ENCODE measurements around the gene ARAP1.
A peak's percentile ranks its signal among the peaks of the same experiment; 100 is the strongest.

Gene ARAP1

GRCh38 chr11:72781313-72782080 lies 29.3 kb upstream of the ARAP1 start:
- no peak overlapping the region for H3K9ac ChIP-seq (ENCODE audit: insufficient read length)
- no peaks in the 10 kb centered on the region for H3K36me3 ChIP-seq (ENCODE audit: insufficient read depth, low read length)
- no peaks in the 10 kb centered on the region for H3K9me3 ChIP-seq (ENCODE audit: low read depth, low read length)
- no peak overlapping the region for H3K27ac ChIP-seq
- H3K4me3 ChIP-seq, result peak overlapping the region; percentile 70
- no peak for DNase-seq (ENCODE audit: low read depth, low spot score)
- TF ChIP-seq FOXP2 (optimal IDR thresholded peaks at IDR 0.05; ENCODE audit: control extremely low read depth, extremely low read length, insufficient read depth) (no peak), EZH2 (IDR thresholded peaks at IDR 0.05) (no peak), POLR2AphosphoS5 (IDR thresholded peaks at IDR 0.05; ENCODE audit: borderline replicate concordance, low read depth, low read length) (no peak)

DNA sequence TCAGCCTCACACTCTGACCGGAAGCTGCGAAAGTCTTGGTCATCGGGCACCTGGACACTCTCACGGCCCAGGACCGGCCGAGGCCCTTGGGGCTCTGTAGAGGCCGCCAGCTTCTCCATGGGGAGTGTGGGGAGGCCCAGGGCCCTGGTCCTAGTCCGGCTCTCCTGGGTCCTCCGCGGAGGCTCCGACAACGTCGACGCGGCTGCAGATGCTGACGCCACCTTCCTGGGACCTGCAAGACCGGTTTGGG lies 28.8 kb upstream of the ARAP1 start:
- peak overlapping the region; percentile 70 for H3K4me3 ChIP-seq
- TF ChIP-seq FOXP2 (optimal IDR thresholded peaks at IDR 0.05; ENCODE audit: control extremely low read depth, extremely low read length, insufficient read depth), result no peak
- TF ChIP-seq EZH2 (IDR thresholded peaks at IDR 0.05), result no peak
- H3K9ac ChIP-seq (ENCODE audit: insufficient read length), result no peak overlapping the region
- H3K36me3 ChIP-seq (ENCODE audit: insufficient read depth, low read length), result no peaks in the 10 kb centered on the region
- H3K27ac ChIP-seq, result no peak overlapping the region
- DNase-seq (ENCODE audit: low read depth, low spot score), result no peak
- H3K9me3 ChIP-seq (ENCODE audit: low read depth, low read length), result no peaks in the 10 kb centered on the region

- H3K9me3 ChIP-seq (ENCODE audit: low read depth, low read length), result no peaks in the 10 kb centered on the region
- H3K36me3 ChIP-seq (ENCODE audit: insufficient read depth, low read length), result no peaks in the 10 kb centered on the region
- no peak overlapping the region for H3K9ac ChIP-seq (ENCODE audit: insufficient read length)
- TF ChIP-seq POLR2AphosphoS5 (IDR thresholded peaks at IDR 0.05; ENCODE audit: borderline replicate concordance, low read depth, low read length) (no peak), EZH2 (IDR thresholded peaks at IDR 0.05) (no peak), FOXP2 (optimal IDR thresholded peaks at IDR 0.05; ENCODE audit: control extremely low read depth, extremely low read length, insufficient read depth) (no peak)
- H3K27ac ChIP-seq, result no peak overlapping the region
- H3K4me3 ChIP-seq, result peak overlapping the region; percentile 70; the same call in 1 of the 2 replicates
- DNase-seq (ENCODE audit: low read depth, low spot score), result no peak
Measured at GRCh38 chr11:72780296-72781062, 28.3 kb upstream of the ARAP1 start.

- H3K27ac ChIP-seq, result no peak overlapping the region
- DNase-seq (ENCODE audit: low read depth, low spot score), result no peak
- TF ChIP-seq FOXP2 (optimal IDR thresholded peaks at IDR 0.05; ENCODE audit: control extremely low read depth, extremely low read length, insufficient read depth) (no peak), EZH2 (IDR thresholded peaks at IDR 0.05) (no peak), POLR2AphosphoS5 (IDR thresholded peaks at IDR 0.05; ENCODE audit: borderline replicate concordance, low read depth, low read length) (no peak)
- no peaks in the 10 kb centered on the region for H3K36me3 ChIP-seq (ENCODE audit: insufficient read depth, low read length)
- no peak overlapping the region for H3K9ac ChIP-seq (ENCODE audit: insufficient read length)
- H3K4me3 ChIP-seq, result no peak overlapping the region
- no peaks in the 10 kb centered on the region for H3K9me3 ChIP-seq (ENCODE audit: low read depth, low read length)
Measured at GRCh38 chr11:72779495-72780128, 27.4 kb upstream of the ARAP1 start.

DNA sequence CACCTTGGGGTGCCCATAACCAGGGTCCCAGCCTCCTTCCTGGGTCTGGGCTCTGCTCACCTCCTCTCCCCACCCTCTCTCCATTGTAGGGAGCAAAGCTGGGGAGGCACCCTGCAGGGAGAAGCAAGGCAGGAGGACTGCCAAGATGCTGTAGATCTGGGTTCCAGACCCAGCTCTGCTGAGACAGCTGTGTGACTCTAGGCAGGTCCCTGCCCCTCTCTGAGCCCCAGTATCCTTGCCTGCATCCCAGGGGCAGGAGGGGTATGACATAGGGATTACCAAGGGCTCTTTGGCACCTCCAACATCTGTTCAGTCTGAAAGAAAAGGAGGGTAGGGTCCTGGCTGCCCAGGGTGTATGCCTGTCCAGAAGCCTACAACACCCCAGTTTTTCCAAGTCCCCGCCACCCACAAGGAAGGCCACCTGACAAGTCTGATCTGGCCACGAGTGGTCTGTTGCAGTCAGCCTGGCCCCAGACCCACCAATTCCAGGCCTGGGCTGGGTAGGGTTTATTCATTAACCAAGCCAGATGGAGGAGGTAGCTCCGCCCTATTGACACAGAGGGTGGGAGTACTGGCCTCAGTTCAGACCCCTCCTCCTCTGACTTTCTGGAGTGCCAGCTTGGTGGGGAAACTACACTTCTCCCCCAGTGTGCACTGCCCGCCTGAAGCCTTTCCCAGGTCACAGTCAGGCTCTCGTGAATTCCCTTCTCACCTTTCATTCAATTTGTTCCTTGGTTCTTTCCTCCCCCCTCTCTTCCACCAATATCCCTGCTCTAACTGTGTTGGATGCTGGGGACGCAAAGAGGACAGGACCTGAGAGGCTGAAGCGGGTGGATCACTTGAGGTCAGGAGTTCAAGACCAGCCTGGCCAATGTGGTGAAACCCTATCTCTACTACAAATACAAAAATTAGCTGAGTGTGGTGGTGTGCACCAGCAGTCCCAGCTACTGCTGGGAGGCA lies 26.6 kb upstream of the ARAP1 start:
- Histone ChIP-seq H3K36me3 (ENCODE audit: insufficient read depth, low read length) (no peaks in the 10 kb centered on the region), H3K9me3 (ENCODE audit: low read depth, low read length) (no peaks in the 10 kb centered on the region), H3K27ac (no peak overlapping the region), H3K9ac (ENCODE audit: insufficient read length) (no peak overlapping the region), H3K4me3 (no peak overlapping the region)
- TF ChIP-seq FOXP2 (optimal IDR thresholded peaks at IDR 0.05; ENCODE audit: control extremely low read depth, extremely low read length, insufficient read depth) (no peak), POLR2AphosphoS5 (IDR thresholded peaks at IDR 0.05; ENCODE audit: borderline replicate concordance, low read depth, low read length) (no peak), EZH2 (IDR thresholded peaks at IDR 0.05) (no peak)
- no peak for DNase-seq (ENCODE audit: low read depth, low spot score)

GRCh38 chr11:72777755-72778278 lies 25.6 kb upstream of the ARAP1 start:
- TF ChIP-seq EZH2 (IDR thresholded peaks at IDR 0.05) (no peak), FOXP2 (optimal IDR thresholded peaks at IDR 0.05; ENCODE audit: control extremely low read depth, extremely low read length, insufficient read depth) (no peak), POLR2AphosphoS5 (IDR thresholded peaks at IDR 0.05; ENCODE audit: borderline replicate concordance, low read depth, low read length) (no peak)
- H3K9me3 ChIP-seq (ENCODE audit: low read depth, low read length), result no peaks in the 10 kb centered on the region
- no peak overlapping the region for H3K27ac ChIP-seq
- H3K4me3 ChIP-seq, result no peak overlapping the region
- no peak for DNase-seq (ENCODE audit: low read depth, low spot score)
- H3K9ac ChIP-seq (ENCODE audit: insufficient read length), result no peak overlapping the region
- no peaks in the 10 kb centered on the region for H3K36me3 ChIP-seq (ENCODE audit: insufficient read depth, low read length)

DNA sequence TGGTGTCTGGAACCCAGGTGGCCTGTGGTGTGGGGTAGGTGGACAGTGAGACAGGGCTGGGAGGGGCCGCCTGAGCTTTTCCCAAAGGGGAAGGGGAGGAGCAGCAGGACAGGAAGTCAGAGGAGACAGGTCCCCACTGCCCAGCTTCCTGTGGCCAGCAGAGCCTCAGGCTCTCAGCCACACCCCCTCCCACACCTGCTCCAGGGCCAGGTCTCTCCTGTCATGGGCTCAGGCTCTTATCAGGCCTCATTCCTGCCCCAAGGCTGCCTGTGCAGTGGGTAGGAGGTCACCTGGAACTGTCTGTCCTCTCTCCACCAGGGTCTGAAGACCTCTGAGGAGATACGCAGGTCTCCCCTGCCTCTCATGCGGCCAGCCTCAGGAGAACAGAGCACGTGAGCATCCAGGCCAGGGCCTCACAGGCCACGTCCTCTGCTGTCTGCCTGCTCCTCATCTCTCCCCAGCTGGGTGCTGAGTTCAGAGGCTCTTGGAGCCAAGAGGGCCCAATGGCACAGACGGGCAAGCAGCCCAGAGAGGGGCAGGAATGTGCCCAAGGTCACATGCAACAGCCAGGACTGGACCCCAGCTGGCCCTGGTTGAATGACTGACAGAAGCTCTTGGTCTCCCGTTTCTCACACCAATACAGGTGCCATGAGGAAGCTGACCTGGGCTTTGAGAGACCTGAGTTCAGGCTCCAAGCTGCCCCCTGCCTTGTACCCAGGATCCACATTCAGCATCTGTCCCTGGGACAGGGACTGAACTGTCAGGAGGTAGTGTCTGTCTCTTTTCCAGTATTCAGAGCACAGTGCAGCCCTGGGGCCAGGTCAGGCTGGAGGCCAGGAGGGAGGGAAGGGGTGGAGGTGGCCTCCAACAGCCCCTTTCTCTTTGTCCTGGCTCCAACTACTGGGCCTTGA lies 24.9 kb upstream of the ARAP1 start:
- no peak overlapping the region for H3K4me3 ChIP-seq
- no peak overlapping the region for H3K9ac ChIP-seq (ENCODE audit: insufficient read length)
- DNase-seq (ENCODE audit: low read depth, low spot score), result no peak
- H3K36me3 ChIP-seq (ENCODE audit: insufficient read depth, low read length), result no peaks in the 10 kb centered on the region
- TF ChIP-seq FOXP2 (optimal IDR thresholded peaks at IDR 0.05; ENCODE audit: control extremely low read depth, extremely low read length, insufficient read depth), result no peak
- TF ChIP-seq EZH2 (IDR thresholded peaks at IDR 0.05), result no peak
- no peaks in the 10 kb centered on the region for H3K9me3 ChIP-seq (ENCODE audit: low read depth, low read length)
- no peak overlapping the region for H3K27ac ChIP-seq
